Activated naive CD4-positive, alpha-beta T cell treated with anti-CD3 and anti-CD28 coated beads for 36 hours (primary cell): ENCODE data around the gene PCDHA8. TPM values are rescaled to one million over a fixed set of nuclear protein-coding genes. Genes with fewer than 3 reads are reported as not detected.
"Not testable (repeated sequence)": the region's sequence is repeated elsewhere in the genome, so short reads cannot be mapped to it uniquely, and the experiment has no call there.

Source experiments
- CTCF ChIA-PET: fragments of 350-600 bp; sonication (Branson Sonifier 250); formaldehyde crosslinking; loops from one replicate; lab custom pipeline; 2021; ENCODE audit warnings: antibody characterized with exemption; lab: Charles Lee
- DNase-seq: peaks from one replicate; pipeline ENCODE4 v3.0.0-alpha.2; 2020
- H3K27ac Mint-ChIP-seq: one replicate; pipeline ENCODE4 v1.8.0; 2021; ENCODE audit warnings: mild to moderate bottlenecking, mixed read lengths
- H3K27me3 Mint-ChIP-seq: one replicate; pipeline ENCODE4 v1.8.0; 2021; ENCODE audit warnings: low read depth, mixed read lengths
- H3K36me3 Mint-ChIP-seq: one replicate; pipeline ENCODE4 v1.8.0; 2021; ENCODE audit warnings: low read depth, mixed read lengths
- H3K4me1 Mint-ChIP-seq: one replicate; pipeline ENCODE4 v1.8.0; 2021; ENCODE audit warnings: low read depth, mixed read lengths
- H3K4me3 Mint-ChIP-seq: one replicate; pipeline ENCODE4 v1.8.0; 2021; ENCODE audit warnings: mild to moderate bottlenecking, moderate library complexity, mixed read lengths
- H3K9me3 Mint-ChIP-seq: one replicate; pipeline ENCODE4 v1.8.0; 2021; ENCODE audit warnings: mixed read lengths
- intact Hi-C: fragments of 100-400 bp; cut with micrococcal nuclease; formaldehyde crosslinking; loops from one replicate; pipeline ENCODE4 v1.15.1; 2023
- total RNA-seq, 2 experiments: library from RNA; stranded (reverse); gene quantifications; one replicate each; pipeline ENCODE4 v1.2.3, GENCODE V29; 2021

Gene PCDHA8
- total RNA-seq, 2 experiments from 2014 or later: not detected

GRCh38 chr5:140834439-140835008 lies 6.5 kb upstream of the PCDHA8 start:
- not testable (repeated sequence) for H3K4me1 Mint-ChIP-seq, H3K36me3 Mint-ChIP-seq
- peaks cover 39% of the 10 kb centered on the region for H3K27me3 Mint-ChIP-seq

DNA sequence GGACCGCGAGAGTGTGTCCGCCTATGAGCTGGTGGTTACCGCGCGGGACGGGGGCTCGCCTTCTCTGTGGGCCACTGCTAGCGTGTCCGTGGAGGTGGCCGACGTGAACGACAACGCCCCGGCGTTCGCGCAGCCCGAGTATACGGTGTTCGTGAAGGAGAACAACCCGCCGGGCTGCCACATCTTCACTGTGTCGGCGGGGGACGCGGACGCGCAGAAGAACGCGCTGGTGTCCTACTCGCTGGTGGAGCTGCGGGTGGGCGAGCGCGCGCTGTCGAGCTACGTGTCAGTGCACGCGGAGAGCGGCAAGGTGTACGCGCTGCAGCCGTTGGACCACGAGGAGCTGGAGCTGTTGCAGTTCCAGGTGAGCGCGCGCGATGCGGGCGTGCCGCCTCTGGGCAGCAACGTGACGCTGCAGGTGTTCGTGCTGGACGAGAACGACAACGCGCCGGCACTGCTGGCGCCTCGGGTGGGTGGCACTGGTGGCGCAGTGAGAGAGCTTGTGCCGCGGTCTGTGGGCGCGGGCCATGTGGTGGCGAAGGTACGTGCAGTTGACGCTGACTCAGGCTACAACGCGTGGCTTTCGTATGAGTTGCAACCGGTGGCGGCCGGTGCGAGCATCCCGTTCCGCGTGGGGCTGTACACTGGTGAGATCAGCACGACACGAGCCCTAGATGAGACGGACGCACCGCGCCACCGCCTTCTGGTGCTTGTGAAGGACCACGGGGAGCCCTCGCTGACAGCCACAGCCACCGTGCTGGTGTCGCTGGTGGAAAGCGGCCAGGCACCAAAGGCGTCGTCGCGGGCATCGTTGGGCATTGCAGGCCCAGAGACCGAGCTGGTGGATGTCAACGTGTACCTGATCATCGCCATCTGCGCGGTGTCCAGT lies 5.1 kb upstream of the PCDHA8 start:
- Mint-ChIP-seq H3K27me3 (peaks cover 45% of the 10 kb centered on the region), H3K9me3 (peaks cover 20% of the 10 kb centered on the region), H3K36me3 (peaks cover 9% of the 10 kb centered on the region), H3K4me1 (no peaks in the 10 kb centered on the region), H3K4me3 (no peak overlapping the region), H3K27ac (no peak overlapping the region)
- CTCF ChIA-PET: no interaction called here
- intact Hi-C loops: no loop called here
- no peak for DNase-seq

More at GRCh38 chr5:140834439-140835008, 6.5 kb upstream of the PCDHA8 start:
- DNase-seq, intact Hi-C loops, H3K27ac Mint-ChIP-seq, H3K4me3 Mint-ChIP-seq: not testable (repeated sequence)
- CTCF ChIA-PET: interaction anchor here (0.7 to 1.0 kb wide), 2 partner anchors 8 to 25 kb away, joined by 3 read pairs; no protein-coding TSS in a partner anchor
- H3K9me3 Mint-ChIP-seq: peaks cover 14% of the 10 kb centered on the region

DNA sequence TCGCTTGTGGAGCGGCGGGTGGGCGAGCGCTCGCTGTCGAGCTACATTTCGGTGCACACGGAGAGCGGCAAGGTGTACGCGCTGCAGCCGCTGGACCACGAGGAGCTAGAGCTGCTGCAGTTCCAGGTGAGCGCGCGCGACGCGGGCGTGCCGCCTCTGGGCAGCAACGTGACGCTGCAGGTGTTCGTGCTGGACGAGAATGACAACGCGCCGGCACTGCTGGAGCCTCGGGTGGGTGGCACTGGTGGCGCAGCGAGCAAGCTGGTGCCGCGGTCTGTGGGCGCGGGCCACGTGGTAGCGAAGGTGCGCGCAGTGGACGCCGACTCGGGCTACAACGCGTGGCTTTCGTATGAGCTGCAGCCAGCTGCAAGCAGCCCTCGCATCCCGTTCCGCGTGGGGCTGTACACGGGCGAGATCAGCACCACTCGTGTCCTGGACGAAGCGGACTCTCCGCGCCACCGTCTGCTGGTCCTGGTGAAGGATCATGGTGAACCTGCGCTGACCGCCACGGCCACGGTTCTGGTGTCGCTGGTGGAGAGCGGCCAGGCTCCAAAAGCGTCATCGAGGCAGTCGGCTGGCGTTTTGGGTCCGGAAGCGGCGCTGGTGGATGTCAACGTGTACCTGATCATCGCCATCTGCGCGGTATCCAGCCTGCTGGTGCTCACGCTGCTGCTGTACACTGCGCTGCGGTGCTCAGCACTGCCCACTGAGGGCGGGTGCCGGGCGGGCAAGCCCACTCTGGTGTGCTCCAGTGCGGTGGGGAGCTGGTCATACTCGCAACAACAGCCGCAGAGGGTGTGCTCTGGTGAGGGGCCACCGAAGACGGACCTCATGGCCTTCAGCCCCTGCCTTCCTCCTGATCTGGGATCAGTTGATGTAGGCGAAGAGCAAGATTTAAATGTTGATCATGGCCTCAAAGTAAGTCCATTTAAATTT lies 2.1 kb downstream of the PCDHA8 start:
- no peaks in the 10 kb centered on the region for H3K4me1 Mint-ChIP-seq
- no peak overlapping the region for H3K27ac Mint-ChIP-seq
- peaks cover 2% of the 10 kb centered on the region for H3K36me3 Mint-ChIP-seq
- intact Hi-C loops: no loop called here
- no peak overlapping the region for H3K4me3 Mint-ChIP-seq
- H3K27me3 Mint-ChIP-seq: peaks cover 36% of the 10 kb centered on the region
- CTCF ChIA-PET: interaction anchor here (0.9 kb wide), 1 partner anchor 9 kb away, joined by 3 read pairs; the partner anchor contains the start of gene PCDHA7
- DNase-seq: no peak
- H3K9me3 Mint-ChIP-seq: peaks cover 22% of the 10 kb centered on the region

- H3K4me1 Mint-ChIP-seq, H3K9me3 Mint-ChIP-seq, H3K27ac Mint-ChIP-seq, CTCF ChIA-PET, DNase-seq, H3K4me3 Mint-ChIP-seq, intact Hi-C loops, H3K36me3 Mint-ChIP-seq: not testable (repeated sequence)
- peaks cover 32% of the 10 kb centered on the region for H3K27me3 Mint-ChIP-seq
These were observed 7.4 kb downstream of the PCDHA8 start, which contains the start of gene PCDHA9 for GRCh38 chr5:140848139-140849102. TSS of gene PCDHA9 (plus strand) at chr5:140848382. CDS start at chr5:140848496, 114 bp downstream.

DNA sequence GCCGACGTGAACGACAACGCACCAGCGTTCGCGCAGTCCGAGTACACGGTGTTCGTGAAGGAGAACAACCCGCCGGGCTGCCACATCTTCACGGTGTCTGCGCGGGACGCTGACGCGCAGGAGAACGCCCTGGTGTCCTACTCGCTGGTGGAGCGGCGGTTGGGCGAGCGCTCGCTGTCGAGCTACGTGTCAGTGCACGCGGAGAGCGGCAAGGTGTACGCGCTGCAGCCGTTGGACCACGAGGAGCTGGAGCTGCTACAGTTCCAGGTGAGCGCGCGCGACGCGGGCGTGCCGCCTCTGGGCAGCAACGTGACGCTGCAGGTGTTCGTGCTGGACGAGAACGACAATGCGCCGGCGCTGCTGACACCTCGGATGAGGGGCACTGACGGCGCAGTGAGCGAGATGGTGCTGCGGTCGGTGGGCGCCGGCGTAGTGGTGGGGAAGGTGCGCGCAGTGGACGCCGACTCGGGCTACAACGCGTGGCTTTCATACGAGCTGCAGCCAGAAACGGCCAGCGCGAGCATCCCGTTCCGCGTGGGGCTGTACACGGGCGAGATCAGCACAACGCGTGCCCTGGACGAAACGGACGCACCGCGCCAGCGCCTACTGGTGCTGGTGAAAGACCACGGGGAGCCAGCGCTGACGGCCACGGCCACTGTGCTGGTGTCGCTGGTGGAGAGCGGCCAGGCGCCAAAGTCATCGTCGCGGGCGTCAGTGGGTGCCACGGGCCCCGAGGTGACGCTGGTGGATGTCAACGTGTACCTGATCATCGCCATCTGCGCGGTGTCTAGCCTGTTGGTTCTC lies 9.0 kb downstream of the PCDHA8 start:
- H3K4me3 Mint-ChIP-seq, H3K36me3 Mint-ChIP-seq, H3K9me3 Mint-ChIP-seq, CTCF ChIA-PET, H3K27ac Mint-ChIP-seq, intact Hi-C loops, DNase-seq, H3K4me1 Mint-ChIP-seq: not testable (repeated sequence)
- H3K27me3 Mint-ChIP-seq: peaks cover 34% of the 10 kb centered on the region

GRCh38 chr5:140855772-140856674 lies 15.0 kb downstream of the PCDHA8 start, which contains the start of gene PCDHA10:
TSS of gene PCDHA10 (plus strand) at chr5:140855897. CDS start at chr5:140856049, 152 bp downstream.
- intact Hi-C loops: no loop called here
- Mint-ChIP-seq H3K4me1 (no peaks in the 10 kb centered on the region), H3K36me3 (peaks cover 11% of the 10 kb centered on the region), H3K4me3 (no peak within 1 kb of the TSS), H3K9me3 (peaks cover 18% of the 10 kb centered on the region), H3K27ac (no peak within 1 kb of the TSS), H3K27me3 (peaks cover 36% of the 10 kb centered on the region)
- CTCF ChIA-PET: interaction anchor here (0.6 kb wide), 1 partner anchor 25 kb away, joined by 4 read pairs; no protein-coding TSS in a partner anchor
- no peak for DNase-seq

DNA sequence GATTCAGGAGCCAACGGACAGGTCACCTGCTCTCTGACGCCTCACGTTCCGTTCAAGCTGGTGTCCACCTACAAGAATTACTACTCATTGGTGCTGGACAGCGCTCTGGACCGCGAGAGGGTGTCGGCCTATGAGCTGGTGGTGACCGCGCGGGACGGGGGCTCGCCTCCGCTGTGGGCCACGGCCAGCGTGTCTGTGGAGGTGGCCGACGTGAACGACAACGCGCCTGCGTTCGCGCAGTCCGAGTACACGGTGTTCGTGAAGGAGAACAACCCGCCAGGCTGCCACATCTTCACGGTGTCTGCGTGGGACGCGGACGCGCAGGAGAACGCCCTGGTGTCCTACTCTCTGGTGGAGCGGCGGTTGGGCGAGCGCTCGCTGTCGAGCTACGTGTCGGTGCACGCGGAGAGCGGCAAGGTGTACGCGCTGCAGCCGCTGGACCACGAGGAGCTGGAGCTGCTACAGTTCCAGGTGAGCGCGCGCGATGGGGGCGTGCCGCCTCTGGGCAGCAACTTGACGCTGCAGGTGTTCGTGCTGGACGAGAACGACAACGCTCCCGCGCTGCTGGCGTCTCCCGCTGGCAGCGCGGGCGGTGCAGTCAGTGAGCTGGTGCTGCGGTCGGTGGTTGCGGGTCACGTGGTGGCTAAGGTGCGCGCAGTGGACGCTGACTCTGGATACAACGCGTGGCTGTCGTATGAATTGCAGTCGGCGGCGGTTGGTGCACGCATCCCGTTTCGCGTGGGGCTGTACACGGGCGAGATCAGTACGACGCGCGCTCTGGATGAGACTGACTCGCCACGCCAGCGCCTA lies 16.4 kb downstream of the PCDHA8 start:
- DNase-seq: no peak
- Mint-ChIP-seq H3K27ac (no peak overlapping the region), H3K9me3 (peaks cover 22% of the 10 kb centered on the region), H3K4me1 (no peaks in the 10 kb centered on the region), H3K4me3 (no peak overlapping the region), H3K27me3 (peaks cover 46% of the 10 kb centered on the region), H3K36me3 (peaks cover 13% of the 10 kb centered on the region)
- CTCF ChIA-PET: no interaction called here
- intact Hi-C loops: no loop called here

DNA sequence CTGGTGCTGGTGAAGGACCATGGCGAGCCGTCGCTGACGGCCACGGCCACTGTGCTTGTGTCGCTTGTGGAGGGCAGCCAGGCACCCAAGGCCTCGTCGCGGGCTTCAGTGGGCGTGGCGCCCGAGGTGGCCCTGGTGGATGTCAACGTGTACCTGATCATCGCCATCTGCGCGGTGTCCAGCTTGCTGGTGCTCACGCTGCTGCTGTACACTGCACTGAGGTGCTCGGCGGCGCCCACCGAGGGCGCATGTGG lies 16.9 kb downstream of the PCDHA8 start:
- CTCF ChIA-PET: no interaction called here
- Mint-ChIP-seq H3K9me3 (peaks cover 22% of the 10 kb centered on the region), H3K4me3 (no peak overlapping the region), H3K27ac (no peak overlapping the region), H3K4me1 (no peaks in the 10 kb centered on the region), H3K27me3 (peaks cover 43% of the 10 kb centered on the region), H3K36me3 (peaks cover 13% of the 10 kb centered on the region)
- DNase-seq: no peak
- intact Hi-C loops: no loop called here

- intact Hi-C loops: no loop called here
- H3K27me3 Mint-ChIP-seq: peaks cover 24% of the 10 kb centered on the region
- no peak overlapping the region for H3K27ac Mint-ChIP-seq
- no peak overlapping the region for H3K4me3 Mint-ChIP-seq
- H3K36me3 Mint-ChIP-seq: peaks cover 3% of the 10 kb centered on the region
- H3K9me3 Mint-ChIP-seq: peaks cover 12% of the 10 kb centered on the region
- DNase-seq: no peak
- H3K4me1 Mint-ChIP-seq: no peaks in the 10 kb centered on the region
- CTCF ChIA-PET: no interaction called here
These were observed 21.7 kb downstream of the PCDHA8 start for GRCh38 chr5:140862441-140863295.
